Stimulated activated CD8-positive, alpha-beta memory T cell treated with anti-CD3 and anti-CD28 coated beads, Interleukin-4, amount 100 ng/mL, for 48 hours (primary cell): ENCODE measurements around the gene XYLT2.
"Not testable (repeated sequence)": the region's sequence is repeated elsewhere in the genome, so short reads cannot be mapped to it uniquely, and the experiment has no call there.

ENCODE experiments used
- DNase-seq: peaks from one replicate; pipeline ENCODE4 v3.0.0-alpha.2; 2020

The XYLT2 gene

DNA sequence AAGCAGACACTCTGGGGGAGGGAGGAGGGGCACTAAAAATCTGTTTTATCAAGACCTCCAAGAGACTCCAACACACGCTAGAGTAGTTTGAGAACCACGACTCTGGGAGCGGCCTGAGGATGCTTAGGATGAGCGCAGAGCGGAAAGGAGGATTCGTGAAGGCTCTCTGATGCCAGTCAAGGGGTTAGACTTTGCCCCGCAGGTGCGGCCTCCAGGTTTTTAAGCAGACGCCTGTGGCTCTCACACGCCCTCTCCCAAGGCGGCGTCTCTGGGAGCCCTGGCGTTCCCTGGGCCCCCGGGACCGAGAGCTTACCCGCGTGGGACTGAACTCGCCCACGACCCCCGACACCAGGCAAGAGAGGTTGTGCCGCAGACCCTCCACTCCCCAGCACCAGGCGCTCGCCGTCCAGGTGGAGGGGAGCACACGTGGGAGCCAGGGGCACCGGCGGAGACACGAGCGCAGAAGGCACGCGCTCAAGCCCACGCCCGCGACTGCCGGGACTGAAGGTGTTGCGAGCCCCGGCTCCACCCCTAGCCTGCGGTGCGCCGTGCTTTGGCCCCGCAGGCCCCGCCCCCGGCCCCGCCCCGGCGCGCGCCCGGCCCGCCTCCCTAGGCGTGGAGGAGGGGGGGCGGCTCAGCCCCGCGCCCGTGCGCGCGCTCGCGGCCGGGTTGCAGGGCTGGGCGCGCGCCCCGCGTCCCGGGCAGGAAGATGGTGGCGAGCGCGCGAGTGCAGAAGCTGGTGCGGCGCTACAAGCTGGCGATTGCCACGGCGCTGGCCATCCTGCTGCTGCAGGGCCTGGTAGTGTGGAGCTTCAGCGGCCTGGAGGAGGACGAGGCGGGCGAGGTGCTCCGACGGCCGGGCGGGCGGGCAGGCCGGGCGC, at the start of gene XYLT2:
Gene XYLT2, plus strand, starts transcription at position 695 of the 881 bp plus-strand sequence. Its CDS starts 15 bp downstream, at position 710.
- peak; percentile 93 for DNase-seq

GRCh38 chr17:50297407-50297865, 48.5 kb upstream of the XYLT2 start:
- DNase-seq: peak; percentile 90

DNA sequence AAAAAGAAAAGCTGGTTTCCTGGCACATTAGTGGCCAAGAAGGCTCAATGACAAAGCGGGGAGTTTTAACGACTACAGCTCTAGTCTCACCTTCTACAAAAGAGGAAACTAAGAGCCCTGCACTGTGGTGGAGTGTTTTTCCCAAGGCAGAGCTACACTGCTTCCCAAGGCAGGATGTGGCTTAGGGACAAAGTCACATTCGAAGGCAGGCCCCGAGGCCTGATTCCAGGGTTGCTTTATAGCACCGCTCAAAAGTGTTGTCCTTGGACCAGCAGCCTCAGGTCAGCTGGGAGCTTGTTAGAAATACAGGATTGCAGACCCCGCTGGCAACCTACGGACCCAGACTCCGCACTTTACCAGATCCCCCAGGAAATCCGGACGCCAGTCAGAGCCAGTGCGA, 47.9 kb upstream of the XYLT2 start:
- DNase-seq: no peak

DNA sequence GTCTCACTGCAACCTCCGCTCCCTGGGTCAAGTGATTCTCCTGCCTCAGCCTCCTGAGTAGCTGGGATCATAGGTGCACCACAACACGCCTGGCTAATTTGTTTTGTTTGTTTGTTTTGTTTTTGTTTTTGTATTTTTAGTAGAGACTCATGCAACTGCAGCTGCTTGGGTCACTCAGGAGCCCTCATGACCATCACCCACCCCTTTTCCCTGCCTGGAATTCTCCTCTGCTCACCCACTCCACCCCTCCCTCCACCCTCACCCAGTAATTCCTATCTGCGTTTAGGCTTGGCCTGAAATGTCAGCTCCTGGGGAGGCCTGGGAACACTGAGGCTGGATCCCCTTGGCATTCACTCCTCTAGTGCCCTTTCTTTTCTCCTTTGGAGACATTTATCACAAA, 46.1 kb upstream of the XYLT2 start:
- no peak for DNase-seq

DNA sequence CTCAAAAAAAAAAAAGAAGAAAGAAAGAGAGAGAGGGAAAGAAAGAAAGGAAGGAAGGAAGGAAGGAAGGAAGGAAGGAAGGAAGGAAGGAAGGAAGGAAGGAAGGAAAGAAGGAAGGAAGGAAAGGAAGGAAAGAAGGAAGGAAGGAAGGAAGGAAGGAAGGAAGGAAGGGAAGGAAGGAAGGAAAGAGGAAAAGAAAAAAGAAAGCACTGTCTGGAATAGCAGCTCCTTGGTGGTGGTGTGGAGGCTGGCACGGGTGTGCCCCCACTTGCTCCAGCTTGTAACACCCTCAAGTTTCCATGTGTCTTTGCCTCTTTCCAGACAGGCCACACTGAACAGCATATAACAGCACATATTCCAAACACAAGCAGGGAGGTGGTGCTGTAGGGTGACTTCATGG, 45.1 kb upstream of the XYLT2 start:
- DNase-seq: not testable (repeated sequence)

GRCh38 chr17:50301891-50302584, 43.9 kb upstream of the XYLT2 start:
- no peak for DNase-seq

DNA sequence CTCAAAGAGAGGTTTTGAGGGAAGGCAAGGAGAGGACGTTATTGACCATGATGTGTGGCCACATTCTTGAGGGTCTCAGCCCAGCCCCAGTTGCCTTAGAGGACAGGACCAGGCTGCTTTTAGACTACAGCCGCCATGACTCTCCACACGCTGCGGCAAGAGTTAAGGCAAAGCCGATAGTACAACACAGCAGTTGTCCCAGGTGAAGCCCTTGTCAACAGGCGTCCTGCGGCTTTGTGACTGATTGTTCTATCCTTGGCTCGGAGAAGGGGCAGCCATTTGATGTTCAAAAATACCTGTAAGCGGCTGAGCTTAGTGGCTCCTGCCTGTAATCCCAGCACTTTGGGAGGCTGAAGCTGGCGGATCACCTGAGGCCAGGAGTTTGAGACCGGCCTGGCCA, 42.9 kb upstream of the XYLT2 start:
- no peak for DNase-seq

DNA sequence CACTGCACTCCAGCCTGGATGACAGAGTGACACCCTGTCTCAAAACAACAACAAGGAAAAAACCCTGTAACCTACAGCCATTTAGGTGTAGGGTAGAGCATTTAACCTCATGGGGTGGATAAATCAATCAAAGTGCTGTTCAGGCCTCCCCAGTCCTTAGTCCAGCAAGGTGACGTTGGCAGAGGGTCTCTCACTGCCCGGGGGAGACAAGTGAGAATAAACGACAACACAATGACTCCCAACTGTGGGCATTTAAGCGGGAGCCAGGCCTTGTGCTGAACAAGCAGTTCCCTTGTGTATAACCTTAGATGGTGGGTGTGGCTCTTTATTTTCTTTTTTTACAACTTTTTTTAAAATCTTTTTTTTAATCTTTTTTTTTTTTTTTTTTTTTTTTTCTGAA, 42.3 kb upstream of the XYLT2 start:
- no peak for DNase-seq

DNA sequence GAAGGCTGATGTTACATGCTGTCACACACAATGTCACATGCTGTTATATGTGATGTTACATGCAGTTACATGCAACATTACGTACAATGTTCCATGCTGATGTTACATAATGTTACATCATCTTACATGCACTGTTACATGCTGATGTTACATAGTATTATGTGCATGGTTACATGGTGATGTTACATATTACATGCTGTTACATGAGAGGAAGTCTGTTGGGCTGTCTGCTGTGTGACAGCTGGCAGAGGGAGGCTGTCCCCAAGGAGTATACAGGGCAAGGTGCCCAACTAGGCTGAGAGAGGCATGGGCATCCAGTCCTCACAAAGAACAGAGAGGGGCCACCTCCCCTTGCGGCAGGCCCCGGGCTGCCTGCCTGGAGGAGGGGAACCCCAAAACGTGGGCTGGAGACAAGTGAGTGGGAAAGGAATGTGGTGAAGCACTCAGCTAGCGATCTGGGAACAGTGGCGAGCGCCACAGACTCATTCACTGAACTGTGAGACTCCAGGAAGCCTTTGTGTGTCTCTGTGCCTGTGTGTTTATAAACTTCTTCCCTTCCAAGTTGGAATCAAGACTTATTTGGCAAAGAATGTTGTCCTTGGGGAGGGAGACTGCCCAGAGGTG, 41.0 kb upstream of the XYLT2 start:
- no peak for DNase-seq

DNA sequence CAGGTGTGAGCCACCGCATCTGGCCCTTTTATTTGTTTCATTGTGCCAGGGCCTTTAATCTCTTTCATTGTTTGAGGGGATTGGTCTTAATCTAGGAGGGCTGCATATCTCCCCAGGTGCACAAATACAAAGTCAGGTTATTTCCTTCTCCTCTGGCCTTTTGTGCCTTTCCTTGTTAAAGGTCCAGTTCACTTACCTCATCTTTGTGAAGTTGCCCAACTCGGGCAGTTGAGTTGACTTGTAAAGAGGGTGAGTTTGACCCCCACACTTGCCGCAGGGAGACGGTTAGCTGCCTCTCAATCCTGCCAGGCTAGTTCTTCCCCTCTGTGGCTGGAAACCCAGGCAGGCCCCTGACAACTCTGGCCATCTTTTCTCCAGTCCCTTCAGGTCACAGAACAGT, 38.3 kb upstream of the XYLT2 start:
- DNase-seq: no peak

DNA sequence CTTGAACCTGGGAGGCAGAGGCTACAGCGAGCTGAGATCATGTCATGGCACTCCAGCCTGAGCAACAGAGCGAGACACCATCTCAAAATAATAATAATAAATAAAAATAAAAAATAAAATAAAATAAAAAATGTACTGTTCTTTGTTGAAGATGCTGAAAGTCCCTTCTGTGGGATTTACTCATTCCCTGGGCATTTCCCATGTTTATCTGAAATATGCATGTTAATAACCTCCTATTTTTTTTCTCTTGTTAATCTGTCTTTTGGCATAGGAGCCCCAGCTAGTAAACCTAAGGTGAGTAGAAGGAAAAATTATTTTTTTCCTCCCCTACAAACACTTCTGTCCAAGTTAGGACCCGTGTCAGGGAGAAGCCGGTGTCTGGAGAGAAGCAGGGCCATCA, 37.3 kb upstream of the XYLT2 start:
- no peak for DNase-seq

- DNase-seq: no peak
Observed at GRCh38 chr17:50310455-50311111, 35.3 kb upstream of the XYLT2 start.

GRCh38 chr17:50311112-50311460, 34.8 kb upstream of the XYLT2 start:
- no peak for DNase-seq

DNA sequence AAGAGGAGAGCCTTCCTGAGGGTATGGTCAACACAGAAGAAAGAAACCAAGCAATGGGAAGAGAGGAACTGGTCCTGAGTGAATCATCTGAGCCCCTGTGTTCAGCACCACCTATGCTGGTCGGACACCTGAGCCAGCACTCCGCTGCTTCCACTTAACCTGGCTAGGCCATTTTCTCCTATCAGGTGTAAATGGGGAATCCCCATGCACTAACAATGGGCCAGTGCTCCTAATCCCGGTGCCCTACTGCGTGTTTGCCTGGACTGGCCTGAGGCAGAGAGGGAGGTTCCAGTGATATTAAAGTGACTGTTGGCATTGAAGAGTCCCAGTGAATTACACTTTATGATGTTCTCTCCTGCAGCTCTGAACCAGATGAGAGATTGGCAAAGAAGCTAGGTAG, 34.4 kb upstream of the XYLT2 start:
- DNase-seq: no peak

- DNase-seq: no peak
Observed at GRCh38 chr17:50312308-50312707, 33.6 kb upstream of the XYLT2 start.

DNA sequence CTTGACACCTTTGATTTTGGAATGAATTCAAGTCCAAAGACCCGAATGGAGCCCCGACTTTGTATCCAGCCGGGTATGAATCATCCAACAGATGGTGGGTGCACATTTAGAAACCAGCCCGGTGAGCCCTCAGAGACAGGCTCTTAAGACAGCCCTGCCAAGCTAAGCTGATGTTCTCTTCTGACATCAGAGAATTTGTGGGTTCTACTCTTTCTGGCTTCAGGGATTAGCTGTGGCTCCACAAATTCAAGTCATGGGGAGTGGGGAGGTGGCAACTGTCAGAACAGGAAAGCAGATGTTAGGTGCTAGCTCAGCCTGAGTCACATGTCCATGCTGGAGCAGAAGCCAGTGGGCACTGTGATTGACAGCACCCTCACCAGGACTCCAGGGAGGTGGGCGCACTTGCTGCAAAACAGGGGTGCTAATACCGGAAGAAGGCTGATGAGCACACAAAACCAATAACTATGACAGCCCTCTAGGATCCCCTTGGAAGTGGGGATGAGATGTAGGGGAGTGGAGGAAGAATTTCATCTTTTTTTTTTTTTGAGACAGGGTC, 31.4 kb upstream of the XYLT2 start:
- no peak for DNase-seq

GRCh38 chr17:50316016-50316587, 29.8 kb upstream of the XYLT2 start:
- DNase-seq: no peak

- not testable (repeated sequence) for DNase-seq
Observed at GRCh38 chr17:50316660-50317059, 29.3 kb upstream of the XYLT2 start.

DNA sequence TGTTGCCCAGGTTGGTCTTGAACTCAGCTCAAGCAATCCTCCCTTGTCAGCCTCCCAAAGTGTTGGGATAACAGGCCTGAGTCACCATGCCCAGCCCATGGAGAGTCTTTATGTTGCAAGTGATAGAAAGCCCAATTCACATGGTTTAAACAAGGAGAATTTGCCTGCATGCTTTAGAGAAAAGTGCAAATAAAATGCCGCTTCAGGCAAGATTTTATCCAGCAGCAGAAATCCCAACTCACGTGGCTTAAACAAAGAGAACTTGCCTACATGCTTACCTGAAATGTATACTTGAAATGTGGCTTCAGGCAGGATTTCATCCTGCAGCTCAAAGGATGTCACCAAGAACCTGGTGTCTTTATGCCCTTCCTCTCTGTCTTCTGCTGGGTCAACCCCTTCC, 28.8 kb upstream of the XYLT2 start:
- DNase-seq: no peak

- DNase-seq: no peak
Observed at GRCh38 chr17:50318501-50319285, 27.2 kb upstream of the XYLT2 start.

GRCh38 chr17:50319306-50320004, 26.5 kb upstream of the XYLT2 start:
- no peak for DNase-seq
